Measurements from ENCODE around the gene AOAH.

Gene AOAH

GRCh38 chr7:36521911-36522310, 202.4 kb downstream of the AOAH start:
- Histone ChIP-seq H2AFZ (ENCODE audit: low read depth, low read length) (no peak overlapping the region), H3K4me1 (ENCODE audit: insufficient read depth, low read length) (peaks cover 8% of the 10 kb centered on the region), H3K36me3 (ENCODE audit: insufficient read depth, low read length) (no peaks in the 10 kb centered on the region), H3K9me3 (ENCODE audit: insufficient read depth, low read length, severe bottlenecking) (no peaks in the 10 kb centered on the region), H3K27me3 (ENCODE audit: insufficient read depth, low read length, poor library complexity) (no peaks in the 10 kb centered on the region), H3K9ac (ENCODE audit: low read depth, low read length) (no peak overlapping the region), H3K4me3 (ENCODE audit: low read depth in 1 of 2, low read length in 2 of 2) (no peak overlapping the region), H3K4me2 (ENCODE audit: insufficient read depth, low read length) (no peak overlapping the region), H3K27ac (ENCODE audit: low read length) (no peak overlapping the region), H4K20me1 (ENCODE audit: insufficient read depth, low read length) (no peaks in the 10 kb centered on the region), H3K79me2 (ENCODE audit: insufficient read depth, low read length) (no peaks in the 10 kb centered on the region)
- ATAC-seq (ENCODE audit: insufficient read depth, low read depth) (no peak), DNase-seq (no peak)
- TF ChIP-seq CTCF (IDR thresholded peaks at IDR 0.05; ENCODE audit: borderline replicate concordance, extremely low read depth, low read length, poor library complexity, severe bottlenecking) (no peak), EZH2 (IDR thresholded peaks at IDR 0.05; ENCODE audit: borderline replicate concordance, low read depth, low read length, severe bottlenecking) (no peak)

- no peak for ATAC-seq (ENCODE audit: insufficient read depth, low read depth)
Measured at GRCh38 chr7:36521133-36521532, 203.2 kb downstream of the AOAH start.

GRCh38 chr7:36515847-36516246, 208.4 kb downstream of the AOAH start:
- Histone ChIP-seq H3K4me1 (ENCODE audit: insufficient read depth, low read length) (no peaks in the 10 kb centered on the region), H3K4me3 (ENCODE audit: low read depth in 1 of 2, low read length in 2 of 2) (no peak overlapping the region), H3K27me3 (ENCODE audit: insufficient read depth, low read length, poor library complexity) (no peaks in the 10 kb centered on the region), H3K79me2 (ENCODE audit: insufficient read depth, low read length) (no peaks in the 10 kb centered on the region), H3K27ac (ENCODE audit: low read length) (no peak overlapping the region), H2AFZ (ENCODE audit: low read depth, low read length) (no peak overlapping the region), H3K36me3 (ENCODE audit: insufficient read depth, low read length) (no peaks in the 10 kb centered on the region), H3K9me3 (ENCODE audit: insufficient read depth, low read length, severe bottlenecking) (no peaks in the 10 kb centered on the region), H3K4me2 (ENCODE audit: insufficient read depth, low read length) (no peak overlapping the region), H3K9ac (ENCODE audit: low read depth, low read length) (no peak overlapping the region), H4K20me1 (ENCODE audit: insufficient read depth, low read length) (no peaks in the 10 kb centered on the region)
- DNase-seq (no peak), ATAC-seq (ENCODE audit: insufficient read depth, low read depth) (no peak)
- TF ChIP-seq EZH2 (IDR thresholded peaks at IDR 0.05; ENCODE audit: borderline replicate concordance, low read depth, low read length, severe bottlenecking) (no peak), CTCF (IDR thresholded peaks at IDR 0.05; ENCODE audit: borderline replicate concordance, extremely low read depth, low read length, poor library complexity, severe bottlenecking) (no peak)

More at GRCh38 chr7:36521133-36521532, 203.2 kb downstream of the AOAH start:
- no peaks in the 10 kb centered on the region for H3K27me3 ChIP-seq (ENCODE audit: insufficient read depth, low read length, poor library complexity)
- no peak overlapping the region for H3K4me2 ChIP-seq (ENCODE audit: insufficient read depth, low read length)
- peaks cover under 1% of the 10 kb centered on the region; the same call in 1 of the 2 replicates for H3K4me1 ChIP-seq (ENCODE audit: insufficient read depth, low read length)
- DNase-seq: no peak
- TF ChIP-seq EZH2 (IDR thresholded peaks at IDR 0.05; ENCODE audit: borderline replicate concordance, low read depth, low read length, severe bottlenecking) (no peak), CTCF (IDR thresholded peaks at IDR 0.05; ENCODE audit: borderline replicate concordance, extremely low read depth, low read length, poor library complexity, severe bottlenecking) (no peak)
- no peaks in the 10 kb centered on the region for H4K20me1 ChIP-seq (ENCODE audit: insufficient read depth, low read length)
- no peak overlapping the region for H2AFZ ChIP-seq (ENCODE audit: low read depth, low read length)
- H3K79me2 ChIP-seq (ENCODE audit: insufficient read depth, low read length): no peaks in the 10 kb centered on the region
- H3K9ac ChIP-seq (ENCODE audit: low read depth, low read length): no peak overlapping the region
- H3K4me3 ChIP-seq (ENCODE audit: low read depth in 1 of 2, low read length in 2 of 2): no peak overlapping the region
- H3K36me3 ChIP-seq (ENCODE audit: insufficient read depth, low read length): no peaks in the 10 kb centered on the region
- H3K9me3 ChIP-seq (ENCODE audit: insufficient read depth, low read length, severe bottlenecking): no peaks in the 10 kb centered on the region
- H3K27ac ChIP-seq (ENCODE audit: low read length): no peak overlapping the region

All from DND-41 (cell line).